Stimulated activated CD4-positive, alpha-beta T cell treated with anti-CD3 and anti-CD28 coated beads, TNF-alpha, amount 100 ng/mL, for 4 hours (primary cell): ENCODE measurements around the gene TSC22D2.

Source experiments
- DNase-seq, 3 experiments: peaks; one replicate each; pipeline ENCODE4 v3.0.0-alpha.2; 2020; ENCODE audit warnings: low read depth in 3 of 3

Gene TSC22D2

DNA sequence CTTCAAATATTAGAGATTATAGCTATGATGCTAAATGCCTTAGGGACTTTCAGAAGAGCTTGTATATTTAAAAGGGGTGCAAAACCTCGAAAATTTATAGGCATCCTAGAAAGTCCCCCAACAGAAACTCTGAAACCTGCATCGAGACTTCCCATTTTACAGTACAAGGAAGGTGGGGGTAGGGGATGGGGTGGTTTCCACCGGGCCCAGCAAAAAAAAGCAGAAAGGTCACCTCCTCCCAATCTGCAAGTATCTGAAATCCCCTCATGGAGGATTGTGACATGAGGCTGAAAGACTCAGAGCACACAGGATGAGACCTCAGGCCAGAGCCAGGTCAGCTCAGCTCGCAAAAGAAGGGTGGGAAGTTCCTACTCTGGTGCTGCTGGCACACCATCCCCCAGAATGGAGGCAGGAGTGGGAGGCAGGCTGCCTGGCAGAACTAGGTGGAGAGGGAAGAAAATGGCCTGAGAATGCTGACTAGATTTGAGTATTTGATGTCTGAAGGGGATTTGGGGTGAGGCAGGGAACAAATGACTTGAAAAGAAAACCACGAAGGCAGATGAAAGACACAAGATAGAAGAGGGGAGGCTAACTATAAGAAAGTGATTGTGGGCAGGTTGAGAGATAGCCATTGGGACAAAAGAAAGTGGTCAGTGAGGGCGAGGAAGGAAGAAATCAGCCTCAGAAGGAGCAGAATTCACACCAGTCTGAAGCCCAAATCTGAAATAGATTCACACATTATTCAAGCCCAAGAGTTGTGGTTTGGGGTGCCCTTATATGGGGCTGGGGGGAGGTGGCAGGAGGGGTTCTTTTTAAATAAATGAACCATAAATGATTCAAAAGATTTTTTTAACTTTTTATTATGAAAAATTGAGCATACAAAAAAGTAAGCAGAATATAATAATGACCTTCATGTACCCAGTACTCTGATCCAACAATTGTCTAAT lies 22.5 kb upstream of the TSC22D2 start:
- no peak for DNase-seq

DNA sequence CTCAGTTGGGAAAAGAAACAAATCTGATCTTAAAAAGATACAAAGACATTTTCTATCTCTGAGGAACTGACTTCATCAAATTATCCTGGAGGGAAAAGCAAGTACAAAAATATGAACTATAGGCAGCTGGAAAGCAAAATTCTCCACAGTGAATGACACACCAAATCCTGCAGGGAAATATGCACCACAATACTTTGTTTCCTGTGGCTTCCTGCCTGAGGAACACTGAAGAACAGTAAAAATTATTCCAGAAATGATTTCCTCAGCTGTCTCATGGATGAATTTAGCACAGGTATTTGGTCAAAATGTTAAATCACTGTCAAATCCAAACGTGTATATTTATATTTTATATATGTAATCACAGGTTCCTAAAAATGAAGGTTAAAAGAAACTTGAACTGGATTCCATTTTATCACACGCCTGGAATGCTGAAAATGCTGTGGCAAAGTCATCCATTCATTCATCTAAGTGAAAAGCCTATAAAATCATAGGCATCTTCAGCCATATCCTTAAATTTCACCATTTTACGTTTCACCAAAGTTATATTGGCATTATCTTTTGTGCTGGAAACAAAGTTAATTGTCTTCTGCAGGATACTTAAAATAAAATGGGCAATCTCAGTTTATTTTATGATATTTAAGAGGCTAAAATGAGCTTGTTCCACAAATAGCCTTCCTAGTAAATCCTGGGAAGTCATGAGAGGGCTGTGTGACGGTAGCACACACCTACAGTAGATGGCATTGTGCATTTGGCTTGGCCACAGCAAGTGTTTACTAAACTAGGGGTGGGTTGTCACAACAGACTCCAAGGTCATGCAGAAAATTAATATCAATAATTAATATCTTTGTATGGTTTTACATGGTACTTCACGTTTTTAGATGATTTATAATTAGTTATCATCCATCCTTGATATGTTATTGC lies 19.3 kb upstream of the TSC22D2 start:
- no peak for DNase-seq

DNA sequence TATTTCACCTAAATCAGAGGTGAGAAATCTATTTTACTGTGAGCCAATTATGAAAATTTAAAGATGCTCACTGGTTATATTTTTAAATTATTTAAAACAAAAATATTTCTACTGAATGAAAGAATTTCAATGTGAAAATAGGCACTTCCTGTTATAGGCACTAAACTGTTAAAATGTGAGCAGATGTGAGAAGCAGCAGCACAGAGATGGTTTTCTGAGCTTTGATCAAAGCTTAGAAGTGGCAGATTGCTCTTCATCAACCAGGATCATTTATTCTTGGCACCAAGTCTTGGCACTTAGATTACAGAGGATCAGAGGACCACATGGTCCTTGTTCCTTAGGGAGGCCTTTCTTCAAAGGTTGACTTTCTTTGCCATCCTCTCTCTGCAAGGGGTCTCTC lies 18.0 kb upstream of the TSC22D2 start:
- no peak for DNase-seq

DNA sequence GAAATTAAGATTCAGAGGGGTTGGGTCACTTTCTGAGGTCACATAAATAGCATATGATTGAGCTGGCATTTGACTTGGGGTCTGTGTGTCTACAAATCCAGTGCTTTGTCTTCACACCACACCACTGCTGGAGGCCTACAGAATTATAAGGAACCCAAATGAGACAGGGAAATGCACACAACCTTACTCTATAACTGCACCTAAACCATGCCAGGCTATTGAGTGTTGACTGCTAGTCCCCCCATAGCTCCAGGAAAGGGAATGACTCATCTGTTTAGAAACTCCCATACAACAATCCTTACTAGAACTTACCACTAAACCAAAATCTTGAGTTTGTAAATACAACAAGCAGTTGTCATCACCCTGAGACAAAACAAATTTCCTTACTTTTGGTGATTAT lies 16.9 kb upstream of the TSC22D2 start:
- DNase-seq, result no peak

DNA sequence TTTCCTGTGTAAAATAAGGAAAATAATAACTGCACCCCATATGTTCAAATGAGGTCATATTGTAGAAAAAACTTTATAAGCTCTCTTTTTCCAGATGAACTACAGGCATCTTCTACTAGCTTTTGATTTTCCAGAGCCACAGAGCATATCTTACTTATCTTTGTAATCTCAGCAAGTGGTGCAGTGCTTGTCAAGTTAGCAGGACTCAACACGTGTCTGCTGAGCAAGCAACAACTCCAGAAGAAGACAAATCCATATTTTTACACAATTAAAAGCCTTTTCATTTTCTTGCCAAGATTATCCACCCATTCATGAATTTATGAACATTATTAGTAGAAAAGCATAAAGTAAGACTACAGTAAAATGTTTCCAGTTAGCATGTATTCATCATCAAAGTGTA lies 14.4 kb upstream of the TSC22D2 start:
- DNase-seq, result no peak

DNA sequence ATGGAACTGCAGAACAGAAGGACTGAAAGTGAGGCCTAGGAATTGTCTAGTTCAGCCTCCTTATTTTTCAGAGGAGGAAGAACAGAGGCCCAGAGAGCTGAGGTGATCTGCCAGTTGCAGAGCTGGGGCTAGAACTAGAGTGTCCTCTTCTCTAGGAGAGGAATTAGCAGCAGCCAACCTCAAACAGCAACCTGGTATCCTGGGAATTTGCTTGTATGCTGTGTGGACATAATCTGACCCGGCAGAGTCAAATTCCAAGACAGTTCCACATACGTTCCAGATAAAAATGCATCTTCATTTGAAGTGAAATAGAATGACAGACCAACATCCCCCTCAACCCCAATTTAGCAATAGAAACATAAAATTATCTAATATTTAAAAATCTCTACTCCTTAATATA lies 13.5 kb upstream of the TSC22D2 start:
- DNase-seq, result no peak

DNA sequence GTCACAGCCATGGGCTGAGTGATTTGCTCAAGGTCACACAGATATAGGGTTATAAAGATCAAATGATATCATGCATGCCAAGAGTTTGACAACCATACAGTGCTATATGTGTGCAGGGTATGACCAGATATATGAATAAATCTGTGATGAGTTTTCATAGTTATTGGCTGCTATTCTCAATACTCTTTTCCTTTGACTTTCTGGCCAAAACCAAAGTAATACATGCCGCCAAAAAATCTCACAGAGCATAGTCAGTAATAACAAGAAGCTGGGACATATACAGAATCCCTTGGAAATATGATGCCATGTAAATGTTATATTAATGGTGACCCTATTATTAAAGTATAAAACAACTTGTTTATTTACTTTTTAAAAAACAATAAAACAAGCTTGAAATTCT lies 11.6 kb upstream of the TSC22D2 start:
- DNase-seq, result no peak

DNA sequence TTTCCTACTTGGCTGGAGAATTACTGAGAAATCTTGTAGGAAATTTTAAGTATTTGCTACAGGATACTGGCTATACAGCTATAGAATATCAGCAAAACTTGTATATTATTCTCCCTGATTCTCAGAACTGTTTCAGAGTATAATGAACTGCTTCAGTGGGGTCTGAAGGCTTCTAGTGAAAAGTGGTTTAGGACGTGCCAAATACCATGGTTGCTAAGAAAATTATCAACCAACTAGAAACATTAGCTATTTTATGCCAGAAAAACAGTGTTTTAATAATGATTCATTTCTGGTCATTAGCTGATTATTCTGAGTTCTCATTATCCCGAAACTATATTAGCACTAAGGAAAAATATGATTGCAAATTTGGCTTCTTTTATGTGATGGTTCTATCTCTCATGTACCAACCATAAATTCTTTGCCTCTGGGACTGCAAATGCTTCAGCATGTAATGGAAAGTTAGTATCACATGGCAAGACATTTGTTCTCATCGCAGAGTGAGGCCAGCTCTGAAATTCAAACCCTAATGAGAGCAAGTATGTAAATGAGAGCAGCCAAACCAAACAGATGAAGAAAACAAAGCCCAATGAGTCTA lies 11.0 kb upstream of the TSC22D2 start:
- DNase-seq, result no peak

DNA sequence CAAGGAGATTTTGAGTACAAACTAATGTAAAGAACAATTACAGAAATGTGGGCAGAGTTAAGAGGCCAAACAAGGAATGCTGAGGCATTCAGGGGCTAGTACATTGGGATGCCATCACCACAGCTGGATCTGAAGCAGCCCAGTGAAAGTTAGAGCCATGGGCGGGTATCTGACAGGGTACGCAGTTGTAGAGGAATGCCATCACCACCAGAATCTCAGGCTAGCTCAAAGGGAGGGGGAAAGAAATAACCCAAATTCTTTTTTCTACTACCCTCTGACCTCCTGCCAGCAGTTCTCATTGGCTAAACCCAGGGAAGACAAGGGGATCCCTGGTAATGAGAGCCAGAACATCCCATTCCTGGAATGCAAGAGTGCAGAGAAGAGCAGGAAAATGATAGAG lies 9.0 kb upstream of the TSC22D2 start:
- DNase-seq, result no peak

DNA sequence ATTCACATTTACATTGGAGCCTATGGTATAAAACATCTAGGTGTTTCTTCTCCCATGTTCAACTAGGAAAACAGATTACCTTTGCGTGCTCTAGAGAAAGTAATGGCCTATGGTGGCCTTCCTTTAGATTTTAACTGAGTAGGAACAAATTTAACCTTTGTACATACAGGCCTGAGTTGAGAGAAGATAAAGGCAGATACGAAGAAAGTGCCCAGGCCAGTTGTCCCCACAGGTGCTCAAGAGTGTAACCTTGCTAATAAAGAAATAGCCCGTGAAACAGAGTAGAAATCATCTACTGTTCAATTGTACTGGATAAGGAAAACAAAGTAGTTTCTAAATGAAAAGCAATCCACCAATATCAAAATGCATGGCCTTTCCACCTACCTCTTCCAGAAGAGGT lies 6.8 kb upstream of the TSC22D2 start:
- DNase-seq, result no peak

DNA sequence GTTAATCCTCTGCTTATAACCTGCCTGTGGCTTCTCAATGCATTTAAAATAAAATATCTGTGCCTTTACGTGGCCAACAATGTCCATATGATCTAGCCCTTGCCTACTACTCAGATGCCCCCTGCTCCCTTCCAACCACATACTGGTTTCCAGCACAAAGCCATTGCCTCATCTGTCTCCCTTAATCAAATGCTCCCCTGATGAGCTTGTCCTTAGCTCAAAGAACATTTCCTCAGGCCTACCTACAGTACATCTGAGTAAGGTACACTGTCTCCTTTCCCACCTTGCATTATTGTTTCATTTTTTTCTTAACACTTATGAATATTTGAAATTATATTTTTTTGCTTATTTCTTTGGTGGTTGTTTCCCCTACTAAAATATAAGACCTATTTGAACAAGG lies 5.9 kb upstream of the TSC22D2 start:
- DNase-seq, result no peak

DNA sequence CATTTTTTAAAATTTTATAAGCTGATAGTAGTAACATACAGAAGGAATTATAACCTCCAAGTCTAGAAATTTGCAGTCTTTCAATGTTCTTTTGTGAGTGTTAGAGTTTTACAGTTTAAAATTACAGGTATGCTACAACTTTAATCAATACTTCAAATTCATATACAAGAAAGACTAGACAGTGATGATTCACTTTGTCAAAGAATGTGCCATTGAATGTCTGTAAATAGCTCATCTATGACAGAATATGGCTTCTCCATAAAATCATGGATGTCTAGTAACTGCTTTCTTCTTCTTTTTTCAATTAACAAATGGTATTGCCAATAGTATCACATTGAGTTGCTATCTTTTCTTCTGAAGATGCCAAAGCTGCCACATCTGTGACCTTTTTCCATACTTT lies 4.1 kb upstream of the TSC22D2 start:
- no peak for DNase-seq

DNA sequence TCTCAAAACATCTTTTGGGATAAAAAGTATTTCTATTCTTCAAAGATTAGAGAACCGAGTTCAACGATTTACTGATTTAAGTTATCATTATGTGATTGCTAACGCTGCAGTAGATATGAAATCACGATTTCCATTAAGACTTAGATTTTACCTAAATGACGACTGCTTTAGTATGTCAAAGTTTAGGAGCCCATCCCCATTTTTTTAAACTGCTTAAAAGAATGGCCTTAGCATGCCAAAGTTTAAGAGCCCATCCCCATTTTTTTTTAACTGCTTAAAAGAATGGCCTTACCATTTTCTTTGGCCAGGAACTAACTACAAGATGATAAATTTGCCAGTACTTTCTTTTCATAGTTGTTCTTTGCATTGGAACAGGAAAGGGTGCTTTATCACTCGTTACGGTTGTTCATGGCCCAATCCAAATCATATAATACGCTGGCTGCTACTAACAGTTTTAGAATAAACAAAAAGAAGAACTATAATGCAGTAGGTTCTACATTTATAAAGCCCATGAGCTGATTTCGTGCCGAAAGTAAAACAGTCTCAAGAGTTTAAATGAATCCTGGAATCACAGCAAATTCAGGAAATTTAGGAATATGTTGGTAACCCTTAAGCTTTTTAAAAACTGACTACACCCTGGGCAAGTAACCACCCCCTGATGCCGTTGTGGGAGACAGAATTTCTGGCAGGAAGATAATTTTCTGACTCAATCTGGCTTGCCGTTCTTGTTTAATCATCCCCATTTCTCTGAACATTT lies 869 bp upstream of the TSC22D2 start:
- no peak for DNase-seq

DNA sequence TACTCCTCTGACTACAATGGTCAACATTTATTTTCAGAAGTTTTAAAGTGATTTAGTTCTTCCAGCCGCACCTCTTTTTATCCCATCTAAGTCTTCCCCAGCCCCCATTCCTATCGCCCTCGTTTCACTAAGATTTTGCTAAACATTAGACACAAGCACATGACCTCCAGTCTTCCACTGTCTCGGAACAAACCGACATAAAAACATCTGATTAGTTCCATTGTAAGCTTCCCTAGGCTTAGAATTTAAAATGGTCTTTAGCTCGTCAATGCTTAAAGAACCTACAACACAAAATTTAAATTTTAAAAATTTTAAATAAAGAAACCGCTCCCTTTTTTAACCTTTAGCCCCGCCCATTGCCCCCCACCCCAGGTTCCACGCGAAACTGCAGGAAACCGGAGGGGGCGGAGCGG lies 284 bp upstream of the TSC22D2 start:
- peak in 1 of 3 experiments; percentile 8 for DNase-seq

DNA sequence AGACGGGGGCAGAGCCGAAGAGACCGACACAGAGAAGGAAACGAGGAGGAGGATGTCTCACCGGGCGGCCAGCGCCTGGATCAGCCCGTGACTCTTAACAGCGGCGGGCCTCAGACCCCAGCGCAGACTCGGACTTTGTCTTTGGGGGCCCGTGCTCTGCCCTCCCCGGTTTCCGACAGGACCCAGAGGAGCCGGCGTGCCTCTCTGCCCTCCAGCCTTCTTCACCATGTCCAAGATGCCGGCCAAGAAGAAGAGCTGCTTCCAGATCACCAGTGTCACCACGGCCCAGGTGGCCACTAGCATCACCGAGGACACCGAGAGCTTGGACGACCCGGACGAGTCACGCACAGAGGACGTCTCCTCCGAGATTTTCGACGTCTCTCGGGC lies 1.0 kb downstream of the TSC22D2 start:
- no peak for DNase-seq

DNA sequence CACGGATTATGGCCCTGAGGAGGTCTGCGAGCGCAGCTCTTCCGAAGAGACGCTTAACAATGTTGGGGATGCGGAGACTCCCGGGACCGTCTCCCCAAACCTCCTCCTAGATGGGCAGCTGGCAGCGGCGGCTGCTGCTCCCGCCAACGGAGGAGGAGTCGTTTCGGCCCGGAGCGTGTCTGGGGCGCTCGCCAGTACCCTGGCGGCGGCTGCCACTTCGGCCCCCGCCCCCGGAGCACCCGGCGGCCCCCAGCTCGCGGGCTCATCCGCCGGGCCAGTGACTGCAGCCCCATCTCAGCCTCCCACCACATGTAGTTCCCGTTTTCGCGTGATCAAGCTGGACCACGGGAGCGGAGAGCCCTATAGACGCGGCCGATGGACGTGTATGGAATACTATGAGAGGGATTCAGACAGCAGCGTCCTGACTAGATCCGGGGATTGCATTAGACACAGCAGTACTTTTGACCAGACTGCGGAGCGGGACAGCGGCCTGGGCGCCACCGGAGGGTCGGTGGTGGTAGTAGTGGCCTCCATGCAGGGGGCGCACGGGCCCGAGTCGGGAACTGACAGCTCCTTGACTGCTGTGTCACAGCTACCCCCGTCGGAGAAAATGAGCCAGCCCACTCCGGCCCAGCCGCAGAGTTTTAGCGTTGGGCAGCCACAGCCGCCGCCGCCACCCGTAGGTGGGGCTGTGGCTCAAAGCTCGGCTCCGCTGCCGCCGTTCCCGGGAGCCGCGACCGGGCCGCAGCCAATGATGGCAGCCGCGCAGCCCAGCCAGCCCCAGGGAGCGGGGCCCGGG lies 1.6 kb downstream of the TSC22D2 start:
- peak; percentile 45 to 53 (median 46) for DNase-seq

DNA sequence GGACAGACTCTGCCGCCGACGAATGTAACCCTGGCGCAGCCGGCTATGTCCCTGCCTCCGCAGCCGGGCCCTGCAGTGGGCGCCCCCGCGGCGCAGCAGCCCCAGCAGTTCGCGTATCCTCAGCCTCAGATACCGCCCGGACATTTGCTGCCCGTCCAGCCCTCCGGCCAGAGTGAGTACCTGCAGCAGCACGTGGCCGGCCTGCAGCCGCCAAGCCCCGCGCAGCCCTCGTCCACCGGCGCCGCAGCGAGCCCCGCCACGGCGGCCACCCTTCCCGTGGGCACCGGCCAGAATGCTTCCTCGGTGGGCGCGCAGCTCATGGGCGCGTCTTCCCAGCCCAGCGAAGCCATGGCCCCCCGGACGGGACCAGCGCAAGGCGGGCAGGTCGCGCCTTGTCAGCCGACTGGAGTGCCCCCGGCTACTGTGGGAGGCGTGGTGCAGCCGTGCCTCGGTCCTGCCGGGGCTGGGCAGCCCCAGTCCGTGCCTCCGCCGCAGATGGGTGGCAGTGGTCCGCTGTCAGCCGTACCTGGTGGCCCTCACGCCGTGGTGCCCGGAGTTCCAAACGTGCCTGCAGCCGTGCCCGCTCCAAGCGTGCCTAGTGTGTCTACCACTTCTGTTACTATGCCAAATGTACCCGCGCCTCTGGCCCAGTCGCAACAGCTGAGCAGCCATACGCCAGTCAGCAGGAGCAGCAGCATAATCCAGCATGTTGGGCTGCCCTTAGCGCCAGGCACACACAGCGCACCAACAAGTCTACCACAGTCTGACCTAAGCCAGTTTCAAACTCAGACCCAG lies 2.4 kb downstream of the TSC22D2 start:
- peak in 1 of 3 experiments; percentile 3 for DNase-seq

DNA sequence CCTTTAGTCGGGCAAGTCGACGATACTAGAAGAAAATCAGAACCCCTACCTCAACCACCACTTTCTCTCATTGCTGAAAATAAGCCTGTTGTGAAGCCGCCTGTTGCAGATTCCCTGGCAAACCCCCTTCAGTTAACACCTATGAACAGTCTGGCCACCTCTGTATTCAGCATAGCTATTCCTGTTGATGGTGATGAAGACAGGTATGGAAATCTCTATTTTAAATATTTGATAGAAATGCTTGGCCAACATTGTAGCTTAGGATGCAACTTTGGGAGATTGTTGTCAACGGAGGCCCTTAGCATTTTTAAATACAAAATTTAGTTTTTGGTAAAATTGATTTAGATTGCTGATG lies 3.0 kb downstream of the TSC22D2 start:
- DNase-seq, result no peak

DNA sequence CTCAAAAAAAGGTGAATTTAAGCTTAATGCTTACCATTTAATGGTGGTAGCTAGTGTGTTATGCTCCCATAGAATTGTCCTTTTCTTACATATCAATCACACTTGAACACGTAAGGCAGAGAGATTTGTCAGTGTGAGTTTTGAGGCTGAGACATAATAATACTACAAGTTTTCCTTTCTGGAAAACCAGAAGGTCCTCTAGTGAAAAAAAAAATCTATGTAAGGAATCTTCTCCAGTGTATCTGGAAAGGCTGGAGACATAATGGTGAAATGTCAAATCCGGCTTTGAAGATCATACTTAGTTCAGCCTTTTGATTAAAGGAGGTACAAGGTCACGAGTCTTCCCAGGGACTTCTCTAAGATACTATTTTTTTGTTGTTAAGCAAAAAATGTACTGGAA lies 3.4 kb downstream of the TSC22D2 start:
- no peak for DNase-seq

DNA sequence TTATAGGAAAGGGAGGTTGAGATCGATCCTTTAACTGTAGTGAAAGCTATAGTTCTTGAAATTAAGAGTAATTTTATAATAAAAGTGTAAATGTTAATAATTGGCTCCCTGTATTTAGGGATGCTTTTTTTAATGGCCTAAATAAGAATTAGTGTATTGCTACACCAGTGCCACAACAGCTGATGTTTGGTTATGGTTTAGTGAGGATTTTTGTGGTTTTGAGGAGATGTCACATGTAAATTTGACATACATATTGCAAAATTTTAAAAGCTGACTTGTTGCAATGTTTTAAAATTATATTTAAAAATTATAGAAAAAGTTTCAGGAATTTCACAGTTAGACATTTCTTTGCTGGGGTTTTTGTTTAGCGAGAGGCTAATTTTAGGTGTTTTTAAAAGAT lies 3.9 kb downstream of the TSC22D2 start:
- no peak for DNase-seq
